Stimulated activated CD4-positive, alpha-beta T cell treated with anti-CD3 and anti-CD28 coated beads, Interleukin-1b, Interleukin-23, amount 100 ng/mL, for 1 hour (primary cell): ENCODE results near the gene KPTN.
"Not testable (repeated sequence)": the region's sequence is repeated elsewhere in the genome, so short reads cannot be mapped to it uniquely, and the experiment has no call there.

ENCODE experiments used
- DNase-seq, 2 donors: peaks; one replicate each; pipeline ENCODE4 v3.0.0-alpha.2; 2020; ENCODE audit warnings: low read depth in 2 of 2

KPTN gene

GRCh38 chr19:47492137-47492533, 8.1 kb upstream of the KPTN start:
- DNase-seq: no peak

DNA sequence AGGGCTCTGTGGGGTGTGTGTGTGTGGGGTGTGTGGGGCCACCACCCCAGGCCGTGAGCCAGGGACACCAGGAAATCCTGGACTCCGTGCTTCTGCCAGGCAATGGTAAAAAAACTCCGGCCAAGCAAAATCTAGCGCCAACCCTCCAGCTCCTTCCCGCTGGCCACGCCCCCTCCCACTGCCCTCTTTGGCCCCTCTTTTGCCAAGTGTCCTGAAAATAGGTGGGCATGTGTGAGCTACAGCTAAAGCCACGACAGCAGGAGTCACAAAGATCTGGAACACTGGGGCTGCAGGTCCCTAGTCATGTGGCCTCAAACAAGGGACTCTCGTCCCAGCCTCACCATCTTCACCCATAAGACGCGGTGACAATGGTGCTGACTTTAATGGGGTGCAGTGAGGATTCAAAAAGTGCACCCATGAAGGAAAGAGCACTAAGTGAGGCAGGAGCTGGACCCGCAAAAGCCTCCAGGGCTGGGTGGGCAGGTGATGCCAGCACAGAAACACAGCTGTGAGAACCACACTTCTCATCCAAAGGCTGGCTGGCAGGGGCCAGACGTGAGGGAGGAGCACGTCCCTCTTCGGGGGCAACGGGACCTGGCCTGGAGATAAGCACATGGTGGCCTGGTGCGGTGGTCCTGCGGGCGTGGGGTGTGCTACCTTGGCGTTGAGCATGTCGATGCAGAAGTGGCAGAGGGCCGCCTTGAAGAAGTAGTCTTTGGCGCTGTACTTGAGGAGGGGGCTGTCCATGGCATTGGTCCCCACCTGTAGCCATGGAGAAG, 7.5 kb upstream of the KPTN start:
- DNase-seq: no peak

GRCh38 chr19:47490847-47491246, 6.8 kb upstream of the KPTN start:
- DNase-seq: no peak

DNA sequence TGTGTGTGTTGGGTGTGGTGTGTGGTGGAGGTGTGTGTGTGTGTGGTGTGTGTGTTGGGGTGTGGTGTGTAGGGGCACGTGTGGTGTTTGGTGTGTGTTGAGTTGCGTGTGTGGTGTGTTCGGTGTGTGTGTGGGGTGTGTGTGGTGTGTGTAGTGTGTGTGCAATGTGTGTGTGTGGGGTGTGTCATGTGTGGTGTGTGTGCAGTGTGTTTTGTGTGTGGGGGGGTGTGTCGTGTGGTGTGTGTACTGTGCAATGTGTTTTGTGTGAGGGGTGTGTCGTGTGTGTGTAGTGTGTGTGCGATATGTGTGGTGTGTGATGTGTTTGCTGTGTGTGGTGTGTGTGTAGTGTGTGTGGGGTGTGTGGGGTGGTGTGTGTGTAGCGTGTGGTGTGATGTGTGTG, 6.0 kb upstream of the KPTN start:
- no peak for DNase-seq

- DNase-seq: no peak
These were observed 5.3 kb upstream of the KPTN start for GRCh38 chr19:47489072-47489914.

DNA sequence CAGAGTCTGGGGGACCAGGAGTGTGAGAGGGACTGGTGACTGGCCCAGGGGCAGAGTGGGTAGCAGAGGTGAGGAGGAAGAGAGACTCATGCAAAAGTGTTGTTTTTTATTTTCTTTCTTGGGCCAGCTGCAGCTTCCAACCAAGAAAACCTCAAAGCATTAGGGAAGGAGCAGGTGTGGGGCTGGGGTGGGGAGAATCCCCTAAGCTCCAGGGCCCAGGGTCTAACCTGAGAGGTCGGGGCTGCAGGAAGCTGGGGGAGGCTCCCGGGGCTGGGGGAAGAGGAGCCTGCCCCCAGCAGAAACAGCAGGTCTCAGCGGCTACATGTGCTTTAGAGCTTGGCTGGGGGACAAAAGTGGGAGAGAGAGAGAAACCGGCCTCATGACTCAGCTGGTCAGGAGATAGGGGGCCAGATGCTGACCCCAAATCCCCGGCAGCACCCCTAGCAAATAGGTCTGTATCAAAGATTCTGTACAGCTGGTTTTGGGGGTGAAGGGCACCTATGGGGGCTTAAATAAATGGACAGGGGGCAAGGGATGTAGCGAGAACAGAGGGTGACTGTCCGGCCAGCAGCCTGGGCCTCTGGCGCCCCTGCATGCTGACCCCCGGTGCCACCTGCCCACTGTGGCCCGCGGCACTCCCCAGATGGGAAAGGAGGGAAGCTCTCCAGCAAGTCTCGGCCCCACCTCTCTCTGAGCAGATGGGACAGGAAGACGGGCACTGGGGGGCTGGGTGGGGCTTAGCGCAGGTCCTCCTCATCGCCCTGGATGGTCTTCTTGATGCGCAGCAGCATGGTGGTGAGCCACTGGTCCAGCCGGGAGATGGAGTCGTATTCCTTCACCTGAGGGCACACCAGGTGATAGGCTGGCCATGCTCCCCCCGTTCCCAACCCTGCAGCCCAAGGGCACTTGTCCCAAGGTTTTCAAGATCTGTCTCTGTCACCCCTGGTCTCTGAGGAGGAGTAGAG, 3.8 kb upstream of the KPTN start:
- DNase-seq: no peak

DNA sequence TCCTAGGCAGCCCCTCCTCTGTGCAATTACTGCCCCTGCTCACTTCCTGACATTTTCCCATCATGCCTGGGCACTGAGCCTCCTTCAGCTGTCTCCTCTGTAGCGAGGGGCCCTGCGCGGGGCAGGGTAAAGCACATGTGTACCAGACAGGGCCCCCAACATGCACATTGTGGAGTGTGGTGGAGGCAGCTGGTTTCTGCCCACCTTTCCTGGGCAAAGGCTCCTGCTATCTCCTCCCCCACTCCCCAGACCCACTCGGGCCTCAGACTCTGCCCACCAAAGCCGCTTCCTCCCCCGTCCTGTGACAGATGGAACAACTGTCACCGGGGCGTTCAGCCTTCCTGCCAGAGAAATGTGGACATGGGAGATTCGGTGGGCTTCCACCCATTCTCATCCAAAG, 2.9 kb upstream of the KPTN start:
- no peak for DNase-seq

- DNase-seq: not testable (repeated sequence)
These were observed 2.2 kb upstream of the KPTN start for GRCh38 chr19:47486220-47486619.

DNA sequence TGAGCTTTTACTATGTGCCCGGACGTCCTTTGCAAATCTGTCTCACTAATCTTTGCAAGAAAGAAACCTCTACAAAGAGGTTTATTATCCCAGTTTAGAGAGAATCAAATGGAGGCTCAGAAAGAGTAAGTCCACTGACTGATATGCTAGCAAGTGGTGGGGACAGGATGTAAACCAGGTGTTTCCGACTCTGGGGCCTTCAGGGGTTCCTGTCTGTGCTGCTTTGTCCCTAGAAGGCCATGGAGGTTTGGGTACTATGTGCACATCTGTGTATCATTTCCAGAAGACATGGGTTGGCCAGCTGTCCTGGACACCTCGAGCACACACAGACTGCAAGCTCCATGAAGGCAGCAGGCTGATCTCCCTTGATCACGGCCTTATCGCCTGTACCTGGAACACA, 1.2 kb upstream of the KPTN start:
- DNase-seq: no peak

DNA sequence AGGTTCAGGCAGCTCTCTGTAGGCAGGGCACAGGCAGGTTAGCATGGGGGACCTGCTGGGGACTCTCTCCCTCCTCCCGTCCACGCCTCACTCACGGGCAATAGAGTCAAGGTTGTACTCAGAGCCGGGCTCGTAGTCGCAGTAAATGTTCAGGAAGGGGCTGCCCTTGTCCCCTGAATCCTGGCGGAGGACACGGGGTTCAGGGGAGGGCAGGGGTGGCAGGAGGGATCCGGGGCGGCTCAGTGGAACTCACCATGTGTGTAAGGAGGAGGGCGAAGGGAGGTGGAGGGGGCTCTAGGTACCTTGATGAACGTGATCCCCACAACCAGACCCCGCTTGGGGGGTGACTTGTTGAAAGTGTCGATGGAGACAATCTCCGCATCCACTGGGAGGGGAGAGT, 819 bp downstream of the KPTN start:
- DNase-seq: no peak

DNA sequence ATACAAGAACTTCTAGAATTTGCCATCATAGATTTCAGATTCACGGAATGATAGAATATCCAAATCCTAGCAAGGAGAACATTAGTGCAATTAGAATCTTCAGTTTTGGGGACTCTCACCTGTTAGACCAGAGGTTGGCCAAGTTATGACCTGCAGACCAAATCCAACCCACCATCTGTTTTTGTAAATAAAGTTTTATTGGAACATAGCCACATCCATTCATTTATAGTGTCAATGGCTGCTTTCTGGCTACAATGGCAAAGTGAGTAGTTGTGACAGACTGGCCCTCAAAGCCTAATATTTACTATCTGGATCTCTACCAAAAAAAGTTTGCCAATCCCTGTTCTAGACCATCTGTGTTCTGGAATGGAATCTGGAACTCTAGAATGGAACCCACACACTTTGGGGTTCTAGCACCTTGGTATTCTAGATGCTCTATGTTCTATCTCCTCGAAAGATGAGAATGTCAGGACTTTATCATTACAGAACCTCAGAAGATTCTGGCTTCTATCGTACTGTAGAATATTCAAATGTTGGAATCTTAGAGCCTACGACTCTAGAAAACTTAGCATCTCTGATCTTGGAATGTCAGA, 2.5 kb downstream of the KPTN start:
- DNase-seq: no peak

GRCh38 chr19:47480658-47481057, 3.4 kb downstream of the KPTN start:
- DNase-seq: no peak

- DNase-seq: no peak
These were observed 4.1 kb downstream of the KPTN start for GRCh38 chr19:47479701-47480503.

DNA sequence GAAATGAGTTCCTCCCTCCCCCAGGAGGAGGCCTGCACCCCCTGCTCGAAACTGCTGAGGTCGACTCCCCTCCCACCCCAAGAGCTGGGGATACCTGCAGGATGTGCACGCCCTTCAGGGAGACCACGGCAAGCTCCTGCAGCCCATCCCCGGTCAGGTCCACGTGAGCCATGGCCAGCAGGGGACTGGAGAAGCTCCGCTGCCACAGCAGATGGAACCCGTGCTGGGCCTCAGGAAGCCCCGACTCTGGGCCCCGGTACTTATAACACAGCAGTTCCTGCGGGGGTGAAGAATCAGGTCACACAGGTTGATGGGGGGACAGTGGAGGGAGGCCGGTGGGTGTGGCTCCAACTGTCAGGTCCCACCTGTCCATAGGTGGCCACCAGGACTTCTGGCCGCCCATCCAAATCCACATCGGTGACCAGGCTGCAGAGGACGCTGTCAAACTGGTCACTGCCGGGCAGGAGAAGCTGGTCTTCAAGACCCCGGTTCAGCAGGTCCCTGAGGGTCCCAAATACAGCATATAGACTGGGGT, 7.5 kb downstream of the KPTN start:
- DNase-seq: no peak

GRCh38 chr19:47475465-47475864, 8.6 kb downstream of the KPTN start:
- DNase-seq: no peak

- DNase-seq: no peak
These were observed 10.7 kb downstream of the KPTN start for GRCh38 chr19:47473336-47473735.

DNA sequence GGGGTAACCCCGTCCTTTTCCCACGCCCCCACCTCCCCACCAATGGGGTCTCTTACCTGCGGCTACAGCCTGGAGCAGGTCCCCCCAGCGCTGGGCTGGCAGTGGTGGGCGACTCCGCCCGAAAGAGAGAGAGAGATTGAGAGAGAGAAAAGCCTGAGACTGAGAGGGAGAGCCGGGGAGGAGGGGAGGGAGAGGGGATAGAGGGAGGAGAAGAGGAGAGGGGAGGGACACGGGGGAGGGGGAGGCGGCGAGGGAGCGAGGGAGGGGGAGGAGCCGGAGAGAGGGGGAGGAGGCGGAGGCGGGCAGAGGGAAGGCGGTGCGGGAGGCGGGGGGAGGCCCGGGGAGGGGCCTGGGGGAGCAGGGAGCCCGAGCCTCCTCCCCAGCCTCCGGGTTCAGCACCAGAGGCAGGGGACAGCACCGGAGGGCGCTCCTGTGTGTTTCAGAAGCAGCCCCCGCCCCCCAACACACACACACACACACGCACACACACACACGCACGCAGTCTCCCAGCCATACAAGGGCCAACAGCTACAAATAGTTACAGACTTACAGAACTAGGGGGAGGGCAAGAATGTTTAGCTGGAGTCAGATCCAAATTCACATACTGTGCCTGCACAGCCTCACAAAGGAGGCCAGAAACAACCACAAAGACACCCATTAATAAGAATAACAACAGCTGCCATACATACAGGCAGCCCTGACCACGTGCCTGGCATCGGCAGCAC, 12.1 kb downstream of the KPTN start, which contains the start of gene SLC8A2:
SLC8A2 (minus strand) TSS at position 161 of the 725 bp plus-strand sequence. CDS start 5,490 bp downstream, outside the sequence.
- DNase-seq: peak; percentile 7 to 21

DNA sequence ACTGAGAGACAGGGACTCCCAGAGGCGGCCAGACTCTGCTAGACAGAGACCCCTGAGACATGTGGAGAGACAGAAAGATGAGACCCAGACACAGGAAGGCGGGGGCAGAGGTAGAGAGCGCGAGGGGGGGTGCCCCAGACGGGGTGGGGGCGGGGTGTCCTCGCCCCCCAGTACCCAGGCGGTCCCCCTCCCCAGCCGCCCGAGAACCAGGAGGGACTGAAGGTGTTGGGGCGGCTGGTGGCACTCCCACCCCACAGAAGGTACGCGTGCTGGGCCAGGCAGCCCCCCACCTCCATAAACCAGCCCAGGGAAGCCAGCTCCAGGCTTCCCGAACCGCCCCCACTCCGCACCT, 12.7 kb downstream of the KPTN start:
- no peak for DNase-seq

DNA sequence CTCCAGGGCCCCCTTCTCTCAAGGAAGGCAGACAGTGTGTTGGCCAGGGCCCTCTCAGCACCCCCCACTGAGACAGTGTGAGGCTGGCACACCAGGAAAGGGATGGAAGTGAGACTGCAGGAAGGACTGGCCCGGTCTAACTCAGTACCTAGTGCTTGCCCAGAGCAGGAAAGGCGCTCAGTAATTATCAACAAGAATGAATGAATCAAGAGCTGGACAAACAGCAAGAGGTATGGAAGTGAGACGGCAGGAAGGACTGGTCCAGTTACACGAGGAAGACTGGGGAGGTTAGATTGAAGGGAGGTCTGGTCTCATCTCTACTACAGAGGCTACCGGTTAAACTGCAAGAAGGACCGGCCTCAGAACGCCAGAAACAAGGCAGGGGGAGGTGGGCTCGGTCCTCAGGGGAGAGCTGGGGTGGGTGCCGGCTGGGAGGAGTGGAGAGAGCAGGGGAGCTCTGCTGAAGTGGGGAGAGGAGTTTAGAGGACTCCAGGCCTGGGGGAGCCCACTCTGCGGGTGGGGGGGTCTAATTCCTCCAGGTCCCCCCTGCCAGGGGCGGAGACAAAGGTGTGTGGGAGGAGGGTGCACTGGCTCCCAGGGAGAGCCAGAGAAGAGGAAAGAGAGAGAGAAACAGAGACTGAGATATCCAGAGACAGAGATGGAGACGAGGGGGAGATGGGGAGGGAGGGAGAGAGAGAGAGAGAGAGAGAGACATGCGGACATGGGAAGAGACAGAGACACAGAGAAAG, 13.4 kb downstream of the KPTN start:
- no peak for DNase-seq
